Amniotic stem cell (primary cell): ENCODE measurements around the gene METTL3.
A peak's percentile ranks its signal among the peaks of the same experiment; 100 is the strongest.

Experiments used
- DNase-seq: peaks from one replicate; lab custom pipeline; 2025; lab: John Stamatoyannopoulos, UW

The METTL3 gene

DNA sequence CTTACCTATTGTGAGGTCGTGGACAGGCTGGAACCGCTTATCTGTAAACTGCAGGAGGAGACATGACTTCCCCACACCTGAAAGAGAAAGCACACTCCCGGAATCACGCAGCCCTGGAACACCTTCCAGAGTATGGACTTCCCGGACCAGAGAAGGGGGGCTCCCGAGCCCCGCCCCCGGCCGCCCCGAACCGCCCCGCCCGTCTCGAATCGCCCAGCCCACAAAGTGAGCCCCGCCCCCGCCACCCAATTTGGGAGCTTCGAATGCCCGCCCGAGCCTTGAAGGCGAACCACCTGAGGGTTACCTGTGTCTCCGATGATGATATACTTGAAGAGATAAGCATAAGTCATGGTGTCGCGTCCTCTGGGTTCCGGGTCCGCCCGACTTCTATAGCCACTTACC is 34.6 kb downstream of the METTL3 start:
- peak; percentile 62 for DNase-seq

DNA sequence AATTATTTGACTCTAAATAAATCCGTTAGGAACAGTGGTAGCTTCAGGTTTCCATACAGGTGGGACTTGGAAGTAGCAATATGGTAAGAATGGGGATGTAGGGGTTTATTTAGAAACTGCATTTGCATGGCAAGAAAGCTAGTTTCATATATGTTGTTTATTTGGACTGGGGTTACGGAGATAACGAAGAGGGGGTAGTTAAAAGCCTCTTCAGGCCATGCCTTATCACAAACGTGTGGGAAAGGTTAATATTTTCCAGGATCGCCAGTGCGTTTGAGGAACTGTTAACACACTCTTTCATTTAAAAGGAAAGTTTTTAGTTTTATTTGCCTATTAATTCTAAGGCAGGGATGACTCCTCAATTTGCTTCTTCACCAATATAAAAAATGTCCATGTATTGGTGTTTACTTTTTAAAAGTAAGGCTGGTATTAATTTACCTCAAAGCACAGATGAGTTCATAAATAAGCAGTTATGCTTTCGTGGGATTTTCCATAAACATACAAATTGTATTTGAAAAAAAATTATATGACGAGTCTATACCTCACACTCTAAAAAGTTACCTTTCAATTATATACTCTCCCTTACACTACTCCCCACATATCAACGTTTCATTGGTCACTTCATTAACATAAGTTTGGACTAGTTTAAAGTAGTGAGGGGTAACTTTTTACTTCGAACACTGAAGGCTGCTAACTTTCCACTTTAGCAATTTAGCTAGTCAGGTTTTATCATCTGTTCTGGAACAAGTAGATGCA is 35.2 kb downstream of the METTL3 start:
- DNase-seq: no peak

DNA sequence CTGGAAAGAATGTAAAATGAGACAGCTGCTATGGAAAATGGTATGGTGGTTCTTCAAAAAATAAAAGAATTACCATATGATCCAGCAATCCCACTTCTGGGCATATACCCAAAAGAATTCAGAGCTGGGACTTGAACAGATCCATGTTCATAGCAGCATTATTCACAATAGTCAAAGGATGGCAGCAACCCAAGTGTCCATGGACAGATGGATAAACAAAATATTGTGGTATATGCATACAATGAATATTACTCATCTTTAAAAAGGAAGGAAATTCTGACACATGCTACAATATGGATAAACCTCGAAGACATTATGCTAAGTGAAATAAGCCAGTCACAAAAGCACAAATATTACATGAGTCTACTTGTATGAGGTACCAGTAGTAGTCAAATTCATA is 43.5 kb downstream of the METTL3 start:
- peak; percentile 86 for DNase-seq

DNA sequence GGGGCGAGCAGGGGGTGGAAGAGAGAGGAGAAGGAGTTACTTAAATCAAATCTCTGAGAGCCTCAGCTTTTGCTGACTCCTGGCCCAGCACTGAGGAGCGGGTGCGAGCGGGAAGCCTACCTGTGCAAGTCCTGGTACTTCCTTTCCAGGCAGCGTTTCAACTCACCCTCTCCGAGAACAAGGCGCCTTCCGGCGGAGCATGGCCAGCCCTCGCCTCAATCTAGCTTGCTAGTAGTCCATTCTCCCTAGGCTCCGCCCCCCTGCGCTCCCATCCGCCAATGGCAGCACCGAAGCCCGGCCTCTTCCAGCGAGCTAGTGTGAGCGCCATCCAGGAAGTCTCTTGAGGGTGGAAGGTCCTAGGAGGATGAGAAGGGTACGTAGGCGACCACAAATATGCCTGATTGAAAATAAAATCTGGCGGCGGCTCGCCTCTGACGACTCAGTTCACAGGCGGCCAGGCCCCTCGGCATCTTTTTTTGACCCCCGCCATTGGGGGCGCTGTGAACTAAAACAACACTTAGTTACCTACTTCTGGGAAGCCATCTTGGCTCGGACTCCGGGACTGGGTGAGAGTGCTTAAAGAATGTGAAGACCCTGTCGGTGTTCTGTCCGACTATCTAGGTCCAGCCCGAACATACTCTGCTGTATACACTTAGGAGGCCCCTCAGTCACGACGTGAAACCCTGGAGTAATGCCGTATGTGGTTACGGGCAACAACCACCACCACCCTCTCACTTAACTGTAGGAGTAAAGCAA is 55.0 kb downstream of the METTL3 start, which contains the start of gene CHD8:
Gene CHD8, minus strand, starts transcription at position 212 of the 756 bp plus-strand sequence. CDS start 24,480 bp downstream, outside the sequence.
- peak; percentile 98 for DNase-seq

DNA sequence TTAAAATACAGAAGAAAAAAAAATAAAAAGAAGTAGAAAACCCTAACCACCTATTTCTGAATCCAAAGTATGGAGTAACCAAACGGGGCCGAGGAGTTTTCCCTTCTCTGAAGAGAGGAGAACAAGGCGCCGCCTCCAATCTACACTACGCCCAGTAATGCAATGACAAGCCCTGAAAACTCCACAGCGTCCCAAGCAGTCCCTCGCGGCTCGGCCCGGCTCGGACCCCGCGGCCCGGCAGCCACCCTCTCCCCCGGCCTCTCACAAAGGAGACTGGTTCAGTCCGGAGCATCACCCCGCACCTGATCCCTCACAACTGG is 55.6 kb downstream of the METTL3 start:
- peak; percentile 17 for DNase-seq

DNA sequence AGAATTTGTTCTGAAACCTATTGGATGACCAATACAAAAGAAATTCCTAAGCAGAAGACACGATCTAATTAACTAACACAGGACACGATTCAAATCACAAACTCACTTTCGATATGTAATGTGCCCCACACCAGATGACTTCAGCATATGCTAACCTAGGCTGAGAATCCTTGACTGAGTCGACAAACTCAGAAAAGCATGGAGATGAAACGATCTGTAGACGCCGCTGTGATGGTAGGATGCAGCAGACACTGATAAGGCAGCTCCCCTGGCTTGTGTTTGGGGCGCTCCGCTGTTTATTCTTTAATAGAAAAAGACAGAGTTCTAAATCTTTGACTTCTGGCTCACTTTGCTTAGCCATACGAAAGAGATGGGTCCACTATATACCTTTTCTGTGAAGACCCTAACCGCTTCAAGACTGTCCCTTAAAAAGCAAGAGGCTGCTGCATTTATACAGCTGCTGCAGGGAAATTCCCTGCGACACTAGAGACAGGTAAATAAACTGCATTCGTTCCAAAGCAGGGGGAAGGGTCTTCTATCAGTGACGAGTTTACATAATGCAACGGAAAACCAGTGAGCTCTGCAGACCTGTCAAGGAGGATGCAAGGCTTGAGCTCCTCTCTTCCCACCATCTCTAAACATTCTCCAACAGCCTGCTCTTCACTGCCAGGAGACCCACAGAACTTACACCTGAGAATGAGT is 56.1 kb downstream of the METTL3 start:
- no peak for DNase-seq

DNA sequence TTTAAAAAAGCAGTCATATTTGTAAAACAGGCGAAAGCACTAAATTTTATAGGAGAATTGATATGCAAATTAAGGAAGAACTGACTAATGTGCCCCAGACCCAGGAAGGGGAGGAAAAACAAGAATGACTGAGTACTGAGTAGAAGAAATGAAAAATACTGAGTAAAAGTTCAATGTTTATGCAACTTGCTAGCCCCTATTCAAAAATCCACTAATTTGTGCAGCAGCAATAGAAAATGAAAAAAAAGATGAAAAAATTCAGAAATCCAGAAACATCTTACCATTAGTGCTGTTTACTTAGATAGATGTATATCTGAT is 61.3 kb downstream of the METTL3 start:
- DNase-seq: no peak
